ENCODE data around the gene PKP1.

PKP1 gene

GRCh38 chr1:201381130-201381529 is 97.8 kb downstream of the PKP1 start:
- H2BK5ac ChIP-seq (ENCODE audit: low read length), result peak overlapping the region; percentile 7

More at GRCh38 chr1:201381130-201381529, 97.8 kb downstream of the PKP1 start:
- no peaks in the 10 kb centered on the region for H3K9me3 ChIP-seq (replicated peaks in 1 of 2; ENCODE audit: control insufficient read depth in 2 of 2, insufficient read depth in 1 of 2, low read depth in 1 of 2, low read length in 2 of 2)
- H3K4ac ChIP-seq (ENCODE audit: low read length), result peak overlapping the region; percentile 2
- H3K4me3 ChIP-seq (ENCODE audit: low read length in 2 of 2), result no peak overlapping the region
- peaks cover 0 to 29% of the 10 kb centered on the region in 2 donors for H3K4me1 ChIP-seq (ENCODE audit: control insufficient read depth in 2 of 2, insufficient read depth in 1 of 2, low read depth in 1 of 2, low read length in 2 of 2)
- H3K27me3 ChIP-seq (ENCODE audit: control insufficient read depth in 3 of 3, insufficient read depth in 3 of 3, low read depth in 1 of 3, low read length in 3 of 3), result peaks cover 0 to 18% (median 0%) of the 10 kb centered on the region in 3 experiments
- peak overlapping the region; percentile 85 for H2AK5ac ChIP-seq (ENCODE audit: low read depth, low read length)
- no peaks in the 10 kb centered on the region for H3K79me1 ChIP-seq (ENCODE audit: low read depth, low read length)
- peak overlapping the region; percentile 33 for H2BK12ac ChIP-seq (ENCODE audit: low read length)
- H3K36me3 ChIP-seq (replicated peaks in 1 of 2; ENCODE audit: control insufficient read depth in 2 of 2, insufficient read depth in 2 of 2, low read length in 2 of 2), result no peaks in the 10 kb centered on the region
- H4K8ac ChIP-seq (ENCODE audit: low read depth, low read length), result no peak overlapping the region
- WGBS, 2 donors (ENCODE audit: extremely low coverage in 2 of 2, insufficient read length in 2 of 2, insufficient replicate concordance in 1 of 2), result no CpG with 5 or more reads among the region's 7 CpGs
- H3K18ac ChIP-seq (ENCODE audit: low read length), result peak overlapping the region; percentile 69
- DNase-seq (ENCODE audit: low spot score), result no peak
- no peak overlapping the region for H3K14ac ChIP-seq (ENCODE audit: low read length)
- H3K23ac ChIP-seq (ENCODE audit: low read depth, low read length, poor library complexity), result no peak overlapping the region
- no peak overlapping the region for H2AFZ ChIP-seq (ENCODE audit: low read length)
- H4K91ac ChIP-seq (ENCODE audit: low read depth, low read length, poor library complexity), result no peak overlapping the region
- H2BK15ac ChIP-seq (ENCODE audit: low read length), result peak overlapping the region; percentile 93
- H3K27ac ChIP-seq (replicated peaks; ENCODE audit: low read length), result no peak overlapping the region
- H2BK120ac ChIP-seq (ENCODE audit: low read depth, low read length), result peak overlapping the region; percentile 47
- H3K4me2 ChIP-seq (ENCODE audit: insufficient read depth, low read length, poor library complexity, severe bottlenecking), result no peak overlapping the region
- no peak overlapping the region for H3K9ac ChIP-seq (ENCODE audit: low read depth, low read length, poor library complexity)
